ENCODE results near the gene CACTIN.
"Not testable (repeated sequence)": the region's sequence is repeated elsewhere in the genome, so short reads cannot be mapped to it uniquely, and the experiment has no call there.

The CACTIN gene

DNA sequence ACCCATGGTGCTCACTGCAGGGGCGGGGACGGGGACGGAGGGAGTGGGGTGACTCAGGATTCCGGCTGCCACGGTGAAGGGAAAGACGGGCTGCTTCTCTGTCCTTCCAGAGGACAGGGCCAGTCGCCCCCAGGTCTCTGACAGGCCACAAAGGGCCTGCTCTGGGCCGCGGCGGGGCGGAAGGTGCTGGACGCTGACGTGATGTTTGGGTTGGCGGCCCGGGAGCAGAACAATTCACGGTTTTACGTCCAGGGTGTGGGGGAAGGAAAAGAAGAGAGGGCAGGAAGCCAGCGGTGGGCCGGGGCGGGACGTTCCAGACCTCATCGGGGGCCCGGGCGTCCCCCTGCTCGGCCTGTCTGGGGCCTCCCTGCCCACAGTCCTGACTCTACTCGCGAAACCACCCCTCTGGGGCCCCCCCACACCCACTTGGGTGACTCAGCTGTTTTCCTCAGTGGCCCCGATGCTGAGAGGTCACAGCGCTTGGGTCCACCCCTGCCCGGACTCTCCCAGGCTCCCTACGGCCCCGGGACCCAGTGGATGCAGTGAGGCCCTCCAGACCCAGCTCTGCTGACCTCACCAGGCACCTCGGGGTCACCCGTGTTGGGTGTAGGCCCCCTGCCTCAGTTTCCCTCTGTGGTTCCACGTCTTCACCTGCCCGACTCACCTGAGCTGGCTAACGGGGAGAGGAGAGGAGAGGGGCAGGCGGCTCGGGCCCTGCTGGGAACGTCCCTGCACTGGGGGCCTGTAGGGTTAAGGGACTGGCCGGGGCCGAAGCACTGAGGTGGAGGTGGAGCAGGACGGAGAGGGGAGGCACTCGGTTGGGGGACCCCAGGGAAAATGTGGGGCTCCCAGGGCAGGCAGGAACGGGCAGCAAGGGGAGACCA, 44.4 kb upstream of the CACTIN start:
- no peak for TF ChIP-seq CTCF (conservative IDR thresholded peaks at IDR 0.05)

DNA sequence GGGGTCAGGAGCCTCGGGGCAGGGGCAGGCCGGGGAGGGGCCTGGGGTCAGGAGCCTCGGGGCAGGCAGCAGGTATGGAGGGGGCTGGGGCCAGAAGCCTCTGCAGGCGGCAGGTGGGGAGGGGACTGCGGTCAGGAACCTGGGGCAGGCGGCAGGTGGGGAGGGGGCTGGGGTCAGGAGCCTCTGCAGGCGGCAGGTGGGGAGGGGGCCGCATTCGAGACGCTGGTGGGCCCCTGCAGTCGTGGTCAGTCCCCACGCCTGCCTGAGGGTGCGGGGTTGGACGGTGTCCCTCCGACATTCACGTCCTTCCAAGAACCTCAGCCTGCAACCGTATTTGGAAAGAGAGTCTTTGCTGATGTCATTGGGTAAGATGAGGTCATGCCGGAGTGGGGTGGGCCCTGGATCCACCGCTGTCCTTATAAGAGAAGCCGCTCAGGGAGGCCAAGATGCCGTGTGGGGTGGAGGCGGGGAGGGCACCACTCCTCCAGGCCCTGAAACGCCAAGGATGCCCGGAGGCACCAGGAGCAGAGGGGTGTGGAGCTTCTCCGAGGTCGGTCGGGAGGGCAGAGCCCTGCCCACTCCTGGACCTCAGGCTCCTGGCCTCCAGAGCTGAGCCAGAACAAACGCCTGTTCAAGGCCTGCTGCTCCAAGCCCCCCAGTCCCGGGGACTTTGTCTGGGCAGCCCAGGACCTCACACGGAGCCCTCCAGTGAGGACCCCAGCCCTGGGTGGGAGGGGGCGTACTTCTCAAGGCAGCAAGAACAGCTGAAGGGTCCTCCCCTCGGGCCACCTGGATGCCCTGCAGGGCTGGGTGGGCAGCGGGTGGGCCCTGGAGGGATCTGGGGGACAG, 43.6 kb upstream of the CACTIN start:
- no peak for TF ChIP-seq CTCF (conservative IDR thresholded peaks at IDR 0.05)
- H3K27ac ChIP-seq: no peak overlapping the region

More for the DNA sequence above, 44.4 kb upstream of the CACTIN start:
- H3K27ac ChIP-seq: no peak overlapping the region

DNA sequence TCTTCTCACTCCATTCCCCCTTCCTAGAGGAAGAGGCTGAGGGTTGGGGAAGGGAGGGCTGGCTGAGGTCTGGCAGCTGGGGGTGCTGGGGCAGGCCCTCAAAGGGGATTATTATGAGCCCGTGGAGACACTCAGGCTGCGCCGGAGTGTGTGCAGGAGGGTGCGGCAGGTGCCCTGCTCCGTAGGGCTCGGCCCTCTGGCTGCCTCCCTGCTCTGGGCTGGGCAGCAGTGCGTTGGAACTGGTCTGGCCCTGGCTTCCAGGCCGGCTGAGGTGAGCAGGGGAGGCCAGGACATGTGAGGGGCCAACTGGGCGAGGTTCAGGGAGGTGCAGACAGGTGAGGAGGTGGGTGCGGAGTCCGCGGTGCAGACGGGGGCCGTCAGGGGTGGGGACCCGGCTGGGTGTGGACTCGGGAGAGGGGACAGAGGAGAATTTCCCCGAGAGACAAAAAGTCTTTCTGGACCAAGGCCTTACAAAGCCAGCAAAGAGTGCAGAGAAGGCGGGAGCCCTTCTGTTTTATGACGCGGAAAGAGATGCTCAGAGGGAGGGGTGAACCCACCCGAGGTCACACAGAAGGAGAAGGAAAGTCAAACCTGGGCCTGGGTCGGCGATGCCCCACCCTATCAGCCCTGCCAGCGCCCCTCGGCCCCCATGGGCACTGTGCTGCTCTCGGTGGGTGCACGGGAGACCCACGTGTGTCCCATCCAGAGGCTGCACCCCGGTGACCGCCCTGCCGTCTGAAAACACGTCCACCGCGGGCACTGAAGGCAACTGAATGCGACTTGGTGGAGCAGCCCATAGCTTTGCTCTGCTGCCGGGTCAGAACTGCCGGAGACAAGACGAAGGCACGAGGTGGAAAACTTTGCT, 42.7 kb upstream of the CACTIN start:
- no peak for TF ChIP-seq CTCF (conservative IDR thresholded peaks at IDR 0.05)
- H3K27ac ChIP-seq: no peak overlapping the region

DNA sequence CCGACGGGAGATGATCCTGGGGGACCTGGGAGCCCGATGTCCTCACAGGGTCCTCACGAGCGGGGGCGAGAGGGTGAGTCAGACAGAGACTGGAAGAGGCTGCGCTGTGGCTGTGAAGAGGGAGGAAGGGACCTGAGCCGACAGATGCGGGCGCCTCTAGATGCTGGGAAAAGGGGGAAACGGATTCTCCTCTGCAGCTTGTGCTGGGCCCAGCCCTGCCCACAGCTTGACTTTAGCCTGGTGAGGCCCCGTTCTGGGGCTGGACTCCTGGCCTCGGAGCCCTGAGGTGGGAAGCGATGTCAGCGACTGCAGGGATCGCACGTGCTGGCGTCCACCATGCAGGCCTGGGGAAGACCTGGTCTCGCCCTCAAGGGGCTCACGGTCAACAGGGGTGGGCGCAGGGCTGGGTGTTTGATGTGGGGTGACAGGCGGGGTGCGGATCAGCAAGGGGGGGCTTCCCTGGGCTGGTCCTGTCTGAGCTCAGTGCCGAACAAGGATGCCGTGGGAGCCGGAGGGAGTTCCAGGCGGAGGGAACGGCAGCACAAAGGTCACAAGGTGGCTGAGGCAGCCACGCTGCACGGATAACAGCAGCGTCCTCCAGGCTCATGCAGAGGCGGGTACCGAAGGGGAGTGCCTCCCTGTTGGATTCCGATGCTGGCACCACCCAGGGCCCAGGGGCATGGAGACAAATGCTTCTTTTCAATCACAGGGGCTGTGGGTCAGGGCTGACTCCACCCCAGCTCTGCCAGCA, 41.9 kb upstream of the CACTIN start:
- no peak overlapping the region for H3K27ac ChIP-seq
- no peak for TF ChIP-seq CTCF (conservative IDR thresholded peaks at IDR 0.05)

GRCh38 chr19:3667766-3668165, 41.2 kb upstream of the CACTIN start:
- H3K27ac ChIP-seq: no peak overlapping the region
- TF ChIP-seq CTCF (conservative IDR thresholded peaks at IDR 0.05): no peak

DNA sequence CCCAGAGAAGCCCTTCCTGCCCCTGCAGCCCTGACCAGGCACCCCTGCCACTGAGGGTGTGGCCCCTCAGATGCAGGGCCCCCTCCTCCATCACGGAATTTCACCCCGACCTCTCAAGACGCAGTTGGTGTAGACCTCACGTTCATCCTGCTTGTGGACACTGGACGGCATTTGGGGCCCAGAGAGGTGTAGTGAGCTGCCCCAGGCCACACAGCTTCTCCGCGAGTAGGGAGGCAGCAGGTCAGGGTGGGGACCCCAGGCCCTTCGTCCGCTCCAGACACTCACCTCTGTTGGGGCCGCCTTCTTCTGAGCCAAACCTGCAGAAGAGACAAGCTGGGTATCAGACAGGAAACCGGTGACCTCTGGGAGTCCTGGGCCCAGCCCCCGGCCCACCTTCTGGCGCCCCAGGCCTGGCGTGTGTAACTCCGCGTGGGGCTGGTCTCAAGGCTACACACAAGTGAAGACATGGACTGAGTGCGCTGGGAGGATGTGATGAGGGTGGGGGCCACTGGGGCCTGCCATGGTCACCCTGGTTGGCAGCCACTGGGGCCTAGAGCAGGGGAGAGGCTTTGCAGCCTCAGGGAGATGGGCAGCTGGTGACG, 40.5 kb upstream of the CACTIN start:
- H3K27ac ChIP-seq: no peak overlapping the region
- TF ChIP-seq CTCF (conservative IDR thresholded peaks at IDR 0.05): no peak

DNA sequence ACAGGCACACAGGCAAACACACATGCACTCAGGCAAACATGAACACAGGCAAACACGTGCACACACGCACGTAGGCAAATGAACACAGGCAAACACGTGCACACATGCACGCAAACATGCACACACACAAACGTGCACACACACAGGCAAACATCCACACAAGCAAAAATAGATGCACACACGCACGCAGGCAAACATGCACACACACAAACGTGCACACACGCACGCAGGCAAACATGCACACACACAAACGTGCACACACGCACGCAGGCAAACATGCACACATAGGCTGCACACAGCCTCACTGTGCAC, 39.9 kb upstream of the CACTIN start:
- not testable (repeated sequence) for H3K27ac ChIP-seq
